Measurements from ENCODE around the gene PLXNA4. TPM values are rescaled to one million over a fixed set of nuclear protein-coding genes. Genes with fewer than 3 reads are reported as not detected.

Gene PLXNA4
- total RNA-seq, 1 donor from 2014 or later: 3.3 TPM

- DNase-seq (ENCODE audit: low read depth) (no peak), FAIRE-seq (no peak)
- Histone ChIP-seq H3K4me2 (ENCODE audit: low read length) (no peak overlapping the region), H3K9me3 (ENCODE audit: insufficient read depth, low read depth, low read length) (no peaks in the 10 kb centered on the region), H3K4me3 (ENCODE audit: insufficient read depth, low read depth, low read length) (no peak overlapping the region), H4K20me1 (ENCODE audit: insufficient read depth, low read length) (no peaks in the 10 kb centered on the region), H3K36me3 (ENCODE audit: insufficient read depth, low read length) (no peaks in the 10 kb centered on the region), H3K4me1 (ENCODE audit: insufficient read depth, low read length) (peaks cover 8% of the 10 kb centered on the region), H3K9ac (ENCODE audit: low read length) (no peak overlapping the region), H3K27ac (ENCODE audit: low read depth, low read length) (no peak overlapping the region), H3K27me3 (ENCODE audit: insufficient read depth, low read length) (no peaks in the 10 kb centered on the region), H2AFZ (ENCODE audit: low read depth, low read length) (no peak overlapping the region), H3K79me2 (ENCODE audit: insufficient read depth, low read length) (no peaks in the 10 kb centered on the region)
- H3K4me1 Mint-ChIP-seq (ENCODE audit: low read depth, unreplicated experiment): peaks cover 13% of the 10 kb centered on the region
- no peak overlapping the region for H3K27ac Mint-ChIP-seq (ENCODE audit: unreplicated experiment)
- no peaks in the 10 kb centered on the region for H3K36me3 Mint-ChIP-seq (ENCODE audit: low read depth, unreplicated experiment)
- no peak for TF ChIP-seq CTCF (IDR thresholded peaks at IDR 0.05; ENCODE audit: insufficient read depth, low read depth, low read length)
- TF ChIP-seq EZH2 (IDR thresholded peaks at IDR 0.05; ENCODE audit: insufficient read depth, low read length): no peak
- peaks cover 36% of the 10 kb centered on the region for H3K27me3 Mint-ChIP-seq (ENCODE audit: low read depth, unreplicated experiment)
- H3K9me3 Mint-ChIP-seq (ENCODE audit: unreplicated experiment): no peaks in the 10 kb centered on the region
- H3K4me3 Mint-ChIP-seq (ENCODE audit: unreplicated experiment): no peak overlapping the region
These were observed 99.7 kb downstream of the PLXNA4 start for GRCh38 chr7:132476541-132476940.

- Mint-ChIP-seq H3K4me3 (ENCODE audit: unreplicated experiment) (no peak overlapping the region), H3K27ac (ENCODE audit: unreplicated experiment) (no peak overlapping the region), H3K27me3 (ENCODE audit: low read depth, unreplicated experiment) (peaks cover 33% of the 10 kb centered on the region), H3K9me3 (ENCODE audit: unreplicated experiment) (no peaks in the 10 kb centered on the region), H3K4me1 (ENCODE audit: low read depth, unreplicated experiment) (peaks cover 15% of the 10 kb centered on the region), H3K36me3 (ENCODE audit: low read depth, unreplicated experiment) (no peaks in the 10 kb centered on the region)
- Histone ChIP-seq H4K20me1 (ENCODE audit: insufficient read depth, low read length) (no peaks in the 10 kb centered on the region), H3K27me3 (ENCODE audit: insufficient read depth, low read length) (no peaks in the 10 kb centered on the region), H3K4me2 (ENCODE audit: low read length) (no peak overlapping the region), H3K79me2 (ENCODE audit: insufficient read depth, low read length) (no peaks in the 10 kb centered on the region), H2AFZ (ENCODE audit: low read depth, low read length) (no peak overlapping the region), H3K27ac (ENCODE audit: low read depth, low read length) (no peak overlapping the region), H3K9ac (ENCODE audit: low read length) (no peak overlapping the region), H3K36me3 (ENCODE audit: insufficient read depth, low read length) (no peaks in the 10 kb centered on the region), H3K9me3 (ENCODE audit: insufficient read depth, low read depth, low read length) (no peaks in the 10 kb centered on the region), H3K4me3 (ENCODE audit: insufficient read depth, low read depth, low read length) (no peak overlapping the region), H3K4me1 (ENCODE audit: insufficient read depth, low read length) (peaks cover 8% of the 10 kb centered on the region)
- FAIRE-seq: no peak
- TF ChIP-seq EZH2 (IDR thresholded peaks at IDR 0.05; ENCODE audit: insufficient read depth, low read length) (no peak), CTCF (IDR thresholded peaks at IDR 0.05; ENCODE audit: insufficient read depth, low read depth, low read length) (no peak)
- peak; percentile 8 for DNase-seq (ENCODE audit: low read depth)
These were observed 100.6 kb downstream of the PLXNA4 start for GRCh38 chr7:132475669-132476116.

- H3K79me2 ChIP-seq (ENCODE audit: insufficient read depth, low read length): no peaks in the 10 kb centered on the region
- H3K9me3 ChIP-seq (ENCODE audit: insufficient read depth, low read depth, low read length): no peaks in the 10 kb centered on the region
- H3K36me3 ChIP-seq (ENCODE audit: insufficient read depth, low read length): no peaks in the 10 kb centered on the region
- TF ChIP-seq CTCF (IDR thresholded peaks at IDR 0.05; ENCODE audit: insufficient read depth, low read depth, low read length): no peak
- no peak for DNase-seq (ENCODE audit: low read depth)
- Mint-ChIP-seq H3K4me1 (ENCODE audit: low read depth, unreplicated experiment) (peaks cover 15% of the 10 kb centered on the region), H3K9me3 (ENCODE audit: unreplicated experiment) (no peaks in the 10 kb centered on the region), H3K27ac (ENCODE audit: unreplicated experiment) (no peak overlapping the region), H3K4me3 (ENCODE audit: unreplicated experiment) (no peak overlapping the region), H3K27me3 (ENCODE audit: low read depth, unreplicated experiment) (peaks cover 32% of the 10 kb centered on the region), H3K36me3 (ENCODE audit: low read depth, unreplicated experiment) (no peaks in the 10 kb centered on the region)
- no peak overlapping the region for H3K4me2 ChIP-seq (ENCODE audit: low read length)
- no peaks in the 10 kb centered on the region for H3K27me3 ChIP-seq (ENCODE audit: insufficient read depth, low read length)
- no peak overlapping the region for H3K27ac ChIP-seq (ENCODE audit: low read depth, low read length)
- H3K9ac ChIP-seq (ENCODE audit: low read length): no peak overlapping the region
- peaks cover 8% of the 10 kb centered on the region for H3K4me1 ChIP-seq (ENCODE audit: insufficient read depth, low read length)
- no peaks in the 10 kb centered on the region for H4K20me1 ChIP-seq (ENCODE audit: insufficient read depth, low read length)
- H3K4me3 ChIP-seq (ENCODE audit: insufficient read depth, low read depth, low read length): no peak overlapping the region
- FAIRE-seq: no peak
- H2AFZ ChIP-seq (ENCODE audit: low read depth, low read length): no peak overlapping the region
These were observed 101.1 kb downstream of the PLXNA4 start for GRCh38 chr7:132475037-132475668.

Data from astrocyte (in vitro differentiated cells and primary cell).